NCI-H2029 (cell line): ENCODE measurements around the gene WWOX.
A peak's percentile ranks its signal among the peaks of the same experiment; 100 is the strongest.
"Not testable (repeated sequence)": the region's sequence is repeated elsewhere in the genome, so short reads cannot be mapped to it uniquely, and the experiment has no call there.

Experiments used
- DNase-seq: peaks from one replicate; lab custom pipeline; 2025; lab: John Stamatoyannopoulos, UW

WWOX gene

GRCh38 chr16:79026117-79026516, 926.7 kb downstream of the WWOX start:
- DNase-seq = no peak

GRCh38 chr16:79036541-79036940, 937.1 kb downstream of the WWOX start:
- DNase-seq = no peak

GRCh38 chr16:79037521-79038373, 938.3 kb downstream of the WWOX start:
- DNase-seq = peak; percentile 54

- no peak for DNase-seq
Observed at GRCh38 chr16:79041206-79041605, 941.8 kb downstream of the WWOX start.

- DNase-seq = no peak
Observed at GRCh38 chr16:79042141-79042540, 942.7 kb downstream of the WWOX start.

- no peak for DNase-seq
Observed at GRCh38 chr16:79042886-79043285, 943.4 kb downstream of the WWOX start.

GRCh38 chr16:79045191-79045590, 945.7 kb downstream of the WWOX start:
- DNase-seq = no peak

- no peak for DNase-seq
Observed at GRCh38 chr16:79047337-79047736, 947.9 kb downstream of the WWOX start.

- no peak for DNase-seq
Observed at GRCh38 chr16:79049040-79049439, 949.6 kb downstream of the WWOX start.

GRCh38 chr16:79050063-79050462, 950.6 kb downstream of the WWOX start:
- no peak for DNase-seq

- DNase-seq = no peak
Observed at GRCh38 chr16:79051313-79051712, 951.9 kb downstream of the WWOX start.

- not testable (repeated sequence) for DNase-seq
Observed at GRCh38 chr16:79052198-79052597, 952.7 kb downstream of the WWOX start.

- DNase-seq = no peak
Observed at GRCh38 chr16:79053577-79053976, 954.1 kb downstream of the WWOX start.

GRCh38 chr16:79054211-79054984, 954.9 kb downstream of the WWOX start:
- no peak for DNase-seq

GRCh38 chr16:79055251-79055970, 956.0 kb downstream of the WWOX start:
- no peak for DNase-seq

- no peak for DNase-seq
Observed at GRCh38 chr16:79061181-79061580, 961.7 kb downstream of the WWOX start.

- DNase-seq = no peak
Observed at GRCh38 chr16:79062336-79062735, 962.9 kb downstream of the WWOX start.

- no peak for DNase-seq
Observed at GRCh38 chr16:79062821-79063220, 963.4 kb downstream of the WWOX start.

- no peak for DNase-seq
Observed at GRCh38 chr16:79064256-79064972, 965.0 kb downstream of the WWOX start.

- DNase-seq = no peak
Observed at GRCh38 chr16:79066561-79066960, 967.1 kb downstream of the WWOX start.

GRCh38 chr16:79067600-79067999, 968.1 kb downstream of the WWOX start:
- DNase-seq = no peak

GRCh38 chr16:79069121-79069520, 969.7 kb downstream of the WWOX start:
- no peak for DNase-seq
